Stimulated activated CD4-positive, alpha-beta T cell treated with anti-CD3 and anti-CD28 coated beads, Interleukin-4, amount 100 ng/mL, for 1 hour (primary cell): ENCODE results near the gene SEZ6L2.
"Not testable (repeated sequence)": the region's sequence is repeated elsewhere in the genome, so short reads cannot be mapped to it uniquely, and the experiment has no call there.

Experiments used
- DNase-seq: peaks from one replicate; pipeline ENCODE4 v3.0.0-alpha.2; 2020

The SEZ6L2 gene

DNA sequence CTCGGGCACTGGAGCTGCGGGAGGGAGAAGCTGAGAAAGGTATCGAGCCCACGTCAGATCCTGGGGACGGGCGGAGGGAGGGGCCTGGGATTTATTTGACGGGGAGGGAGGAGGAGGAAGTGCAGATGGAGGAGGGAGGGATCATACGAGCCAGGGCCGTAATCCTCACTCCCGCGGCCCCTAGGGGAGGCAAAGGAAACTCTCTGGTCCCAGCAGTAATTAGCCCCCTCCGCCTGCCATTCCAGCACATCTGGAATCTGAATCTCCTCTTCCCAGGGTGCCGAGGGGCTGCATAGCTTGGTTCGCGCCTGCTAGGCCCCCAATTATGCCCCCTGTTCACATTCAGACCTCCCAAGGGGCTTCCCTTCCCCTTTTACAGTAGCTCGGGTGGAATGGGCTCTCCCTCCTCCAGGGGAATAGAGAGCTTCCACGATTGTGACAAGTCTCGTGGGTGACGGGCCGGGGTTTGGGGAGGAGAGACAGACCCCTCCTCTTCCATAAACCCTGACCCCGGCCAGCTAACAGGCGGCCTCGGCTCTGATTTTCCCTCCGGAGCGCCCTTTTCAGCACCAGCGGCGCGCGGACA is at the start of gene SEZ6L2:
TSS of gene SEZ6L2 (minus strand) at position 35 of the 586 bp plus-strand sequence. CDS start 531 bp downstream, outside the sequence.
- no peak for DNase-seq

DNA sequence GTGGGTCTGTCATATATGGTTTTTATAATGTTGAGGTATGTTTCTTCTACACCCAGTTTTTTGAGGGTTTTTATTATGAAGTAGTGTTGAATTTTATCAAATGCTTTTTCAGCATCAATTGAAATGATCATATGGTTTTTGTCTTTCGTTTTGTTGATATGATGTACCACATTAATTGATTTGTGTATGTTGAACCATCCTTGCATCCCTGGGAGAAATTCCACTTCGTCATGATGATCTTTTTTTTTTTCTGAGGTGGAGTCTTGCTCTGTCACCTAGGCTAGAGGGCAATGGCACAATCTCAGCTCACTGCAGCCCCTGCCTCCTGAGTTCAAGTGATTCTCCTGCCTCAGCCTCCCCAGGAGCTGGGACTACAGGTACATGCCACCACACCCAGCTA is 48.5 kb upstream of the SEZ6L2 start:
- DNase-seq: no peak

DNA sequence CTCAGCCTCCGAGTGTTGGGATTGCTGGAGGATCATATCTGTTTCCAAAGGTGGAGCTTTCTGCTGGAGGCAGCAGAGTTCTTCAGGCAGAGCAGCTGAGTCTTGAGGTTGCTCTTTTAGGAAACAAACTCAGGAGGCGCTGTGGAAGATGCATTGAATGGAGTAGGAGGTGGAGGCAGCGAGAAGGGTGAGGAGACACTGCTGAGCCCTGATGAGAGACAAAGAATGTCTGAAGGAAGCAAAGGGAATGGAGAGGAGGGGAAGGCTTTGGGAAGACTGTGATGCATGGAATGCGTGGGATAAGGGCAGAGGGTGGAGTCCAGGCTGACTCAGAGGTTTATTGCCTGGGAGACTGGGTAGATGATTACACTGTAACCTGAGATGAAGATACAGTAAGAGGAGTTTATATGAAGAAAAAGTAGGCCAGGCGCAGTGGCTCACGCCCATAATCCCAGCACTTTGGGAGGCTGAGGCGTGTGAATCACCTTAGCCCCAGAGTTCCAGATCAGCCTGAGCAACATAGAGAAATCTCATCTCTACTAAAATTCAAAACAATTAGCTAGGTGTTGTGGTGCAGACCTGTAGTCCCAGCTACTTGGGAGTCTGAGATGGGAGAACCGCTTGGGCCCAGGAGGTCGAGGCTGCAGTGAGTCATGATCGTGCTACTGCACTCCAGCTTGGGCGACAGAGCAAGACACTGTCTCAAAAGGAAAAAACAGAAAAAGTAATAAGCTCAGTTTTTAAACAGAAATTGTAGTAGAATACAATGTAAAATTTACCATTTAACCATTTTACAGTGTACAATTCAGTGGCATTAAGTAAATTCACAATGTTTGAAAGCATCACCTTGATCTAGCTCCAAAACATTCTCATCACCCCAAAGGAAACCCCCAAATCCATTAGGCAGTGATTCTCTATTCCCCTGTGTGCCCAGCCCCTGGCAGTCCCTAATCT is 44.8 kb upstream of the SEZ6L2 start:
- DNase-seq: no peak

DNA sequence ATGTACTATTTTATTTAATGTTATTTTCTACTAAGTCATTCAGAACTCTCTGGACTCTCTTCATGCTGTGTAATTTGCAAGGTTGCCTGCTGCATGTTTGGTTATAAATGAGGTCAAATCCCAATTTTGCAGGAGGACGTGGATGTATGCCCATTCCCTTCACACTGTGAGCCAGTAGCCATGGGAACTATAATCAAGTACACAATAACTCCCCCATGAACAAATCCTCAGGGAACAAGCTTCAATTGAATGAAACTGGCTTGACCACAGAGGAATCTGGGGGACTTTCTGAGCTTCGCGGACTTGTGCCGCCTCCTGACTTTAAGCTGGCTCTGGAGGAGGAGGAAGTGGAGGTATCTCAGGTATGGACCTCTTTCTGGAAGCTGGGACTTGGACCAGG is 41.3 kb upstream of the SEZ6L2 start:
- no peak for DNase-seq

DNA sequence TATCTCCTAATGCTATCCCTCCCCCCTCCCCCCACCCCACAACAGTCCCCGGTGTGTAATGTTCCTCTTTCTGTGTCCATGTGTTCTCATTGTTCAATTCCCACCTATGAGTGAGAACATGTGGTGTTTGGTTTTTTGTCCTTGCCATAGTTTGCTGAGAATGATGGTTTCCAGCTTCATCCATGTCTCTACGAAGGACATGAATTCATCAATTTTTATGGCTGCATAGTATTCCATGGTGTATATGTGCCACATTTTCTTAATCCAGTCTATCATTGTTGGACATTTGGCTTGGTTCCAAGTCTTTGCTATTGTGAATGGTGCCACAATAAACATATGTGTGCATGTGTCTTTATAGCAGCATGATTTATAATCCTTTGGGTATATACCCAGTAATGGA is 32.4 kb upstream of the SEZ6L2 start:
- DNase-seq: not testable (repeated sequence)

DNA sequence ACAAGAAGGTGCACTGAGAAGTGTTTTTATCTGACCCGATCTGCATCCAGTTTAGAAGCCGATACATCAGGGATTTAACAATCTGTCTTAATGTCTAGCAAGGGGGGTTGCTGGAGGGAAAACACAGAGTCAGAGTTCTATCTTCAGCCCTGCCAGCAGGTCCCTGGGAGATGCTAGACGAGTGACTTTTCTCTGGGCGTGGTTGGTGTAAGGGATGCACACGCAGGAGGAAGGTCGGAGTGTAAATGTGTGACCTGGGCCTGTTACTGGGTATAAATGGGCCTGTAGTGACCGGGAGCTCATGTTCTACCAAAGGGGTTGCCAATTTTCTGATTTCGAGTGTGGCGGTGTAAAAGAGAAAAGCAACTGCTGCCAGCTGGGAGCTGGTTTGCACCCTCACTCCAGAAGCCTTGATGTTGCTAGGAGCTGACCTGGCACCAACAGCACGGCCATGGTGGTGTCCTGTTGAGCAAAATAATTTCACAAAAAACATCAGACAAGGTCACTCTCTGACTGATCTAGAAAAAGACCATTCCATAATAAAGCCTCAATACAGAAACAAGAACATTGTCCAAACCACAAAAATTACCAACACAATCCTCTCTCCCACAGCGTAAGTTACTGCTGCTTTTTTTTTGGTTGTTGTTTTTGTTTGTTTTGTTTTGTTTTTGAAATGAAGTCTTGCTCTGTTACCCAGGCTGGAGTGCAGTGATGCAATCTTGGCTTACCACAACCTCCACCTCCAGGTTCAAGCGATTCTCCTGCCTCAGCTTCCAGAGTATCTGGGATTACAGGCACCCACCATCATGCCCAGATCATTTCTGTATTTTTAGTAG is 27.9 kb upstream of the SEZ6L2 start:
- no peak for DNase-seq

DNA sequence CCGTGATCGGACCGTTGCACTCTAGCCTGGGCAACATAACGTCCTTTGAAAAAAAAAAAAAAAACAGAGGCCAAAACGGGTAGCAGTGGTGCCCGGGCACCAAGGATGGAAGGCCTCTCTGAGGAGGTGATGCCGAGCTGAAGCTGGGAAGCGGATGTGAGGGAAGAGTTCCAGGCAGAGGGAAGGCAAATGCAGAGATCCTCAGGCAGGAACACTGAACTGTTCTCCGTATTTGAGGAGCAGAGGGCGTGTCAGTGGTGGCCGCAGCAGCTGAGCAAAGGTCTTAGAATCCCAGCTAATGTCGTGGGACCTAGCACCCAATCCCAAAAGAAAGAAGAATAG is 27.3 kb upstream of the SEZ6L2 start:
- DNase-seq: no peak

DNA sequence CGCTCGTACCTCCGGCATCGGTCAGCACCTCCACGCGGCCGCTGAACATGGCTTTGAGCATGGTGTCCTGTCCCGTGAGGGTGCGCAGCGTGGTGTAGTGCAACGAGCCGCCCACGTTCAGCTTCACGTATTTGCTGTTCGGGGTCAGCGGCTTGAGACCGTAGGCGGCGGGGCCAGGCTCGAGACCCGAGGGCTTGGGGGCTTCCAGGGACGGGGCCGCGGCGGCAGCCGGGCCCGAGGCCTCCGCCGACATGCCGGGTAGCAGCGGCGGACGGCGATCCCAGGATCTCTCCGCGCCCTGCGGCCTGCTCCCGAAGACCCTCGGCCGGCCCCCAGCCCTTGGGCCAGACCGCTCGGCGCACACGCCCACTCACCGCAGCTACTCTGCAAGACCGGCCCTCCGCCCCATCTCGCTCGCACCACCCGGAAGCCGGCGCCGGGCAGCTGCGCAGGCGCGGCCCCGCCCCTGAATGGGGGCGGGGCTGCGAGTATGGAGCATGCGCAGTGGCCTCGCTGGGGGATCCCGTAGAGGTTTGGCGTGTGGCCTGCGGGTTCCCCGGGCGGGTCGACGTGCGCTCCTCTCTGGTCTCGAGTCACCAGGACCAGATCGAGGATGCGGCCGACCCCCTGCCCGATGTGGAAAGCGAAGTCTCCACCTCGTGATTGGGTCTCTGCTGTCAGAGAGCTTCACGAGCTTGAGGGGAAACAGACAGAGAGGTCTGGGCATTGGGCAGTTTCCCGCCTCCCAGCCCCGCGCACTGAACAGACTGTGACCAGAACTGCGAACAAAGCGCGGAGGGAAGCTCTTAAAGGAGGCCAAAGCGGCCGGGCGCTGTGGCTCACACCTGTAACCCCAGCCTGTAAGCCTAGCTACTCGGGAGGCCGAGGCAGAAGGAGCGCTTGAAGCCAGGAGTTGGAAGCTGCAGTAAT is 26.7 kb upstream of the SEZ6L2 start, which contains the start of gene KCTD13:
TSS of gene KCTD13 (minus strand) at position 446 of the 930 bp plus-strand sequence. CDS start at position 253, 193 bp downstream.
- peak; percentile 84 for DNase-seq

DNA sequence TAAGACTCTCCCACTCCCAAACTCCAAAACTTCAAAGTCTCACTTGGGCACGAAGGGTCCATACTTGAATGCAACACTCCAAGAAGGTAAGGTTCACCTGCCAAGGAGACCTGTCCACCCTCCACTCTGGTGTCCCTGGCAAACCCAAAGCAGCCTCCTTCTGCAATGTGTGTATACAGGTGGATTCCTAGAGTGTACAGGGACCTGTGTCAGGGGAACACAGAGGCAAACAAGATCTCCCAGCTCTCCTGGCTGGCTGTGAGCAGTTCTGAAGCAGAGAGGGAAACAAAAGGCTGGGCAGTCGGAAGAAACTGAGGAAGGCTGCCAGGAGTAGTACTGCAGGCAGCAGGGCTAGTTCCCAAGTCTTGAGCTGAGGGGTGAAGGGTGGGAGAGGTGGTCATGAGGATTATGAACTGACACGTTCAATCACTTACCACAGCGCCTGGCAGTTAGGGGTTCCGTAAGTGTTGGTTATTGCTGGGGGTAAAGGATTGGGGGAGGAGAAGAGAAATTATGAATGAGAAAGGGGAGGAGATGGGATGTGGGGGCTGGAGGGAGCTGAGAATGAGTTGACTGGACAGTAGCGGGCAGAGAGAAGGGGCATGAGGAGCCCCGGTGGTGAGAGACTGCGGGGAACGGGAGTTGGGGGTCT is 25.9 kb upstream of the SEZ6L2 start:
- DNase-seq: no peak

DNA sequence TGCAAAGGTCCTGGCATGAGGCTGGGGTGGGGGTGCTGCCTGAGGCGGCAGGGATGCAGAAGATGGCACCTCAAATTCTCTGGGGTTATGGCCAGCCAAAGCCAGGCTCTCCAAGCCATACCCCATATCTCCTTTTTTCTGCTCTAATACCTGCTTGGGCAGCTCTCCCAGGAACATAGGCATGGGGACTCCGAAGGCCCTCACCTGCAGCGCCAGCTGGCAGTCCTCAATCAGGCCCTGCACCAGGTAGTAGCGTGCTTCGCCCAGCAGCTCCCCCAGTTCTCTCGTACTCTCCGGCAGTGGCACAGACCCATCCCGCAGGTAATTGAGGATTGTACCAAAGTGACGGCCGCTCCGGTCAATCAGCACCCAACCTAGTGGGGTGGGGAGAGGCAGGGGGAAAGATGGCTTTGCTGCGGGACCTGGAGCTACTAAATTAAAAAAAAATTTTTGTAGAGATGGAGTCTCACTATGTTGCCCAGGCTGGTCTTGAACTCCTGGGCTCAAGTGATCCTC is 23.7 kb upstream of the SEZ6L2 start:
- DNase-seq: no peak

DNA sequence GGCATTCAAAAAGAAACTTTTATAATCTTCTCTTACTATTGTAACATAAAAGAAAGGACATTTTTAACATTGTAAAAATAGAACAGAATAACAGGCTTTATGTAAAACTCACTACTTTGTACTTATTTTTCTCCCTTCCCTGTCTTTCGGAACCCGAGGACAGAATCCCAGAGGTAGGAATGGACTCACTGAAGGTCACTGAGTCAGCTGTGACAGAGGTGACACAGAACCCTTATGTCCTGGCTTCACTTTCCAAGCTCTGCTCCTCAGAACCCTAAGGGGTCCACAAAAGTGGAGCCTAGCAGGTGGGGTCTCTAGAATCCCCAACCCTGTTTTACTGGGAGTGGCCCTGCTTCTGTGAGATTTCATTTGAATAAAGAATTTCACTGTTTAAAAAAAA is 23.0 kb upstream of the SEZ6L2 start:
- DNase-seq: no peak

DNA sequence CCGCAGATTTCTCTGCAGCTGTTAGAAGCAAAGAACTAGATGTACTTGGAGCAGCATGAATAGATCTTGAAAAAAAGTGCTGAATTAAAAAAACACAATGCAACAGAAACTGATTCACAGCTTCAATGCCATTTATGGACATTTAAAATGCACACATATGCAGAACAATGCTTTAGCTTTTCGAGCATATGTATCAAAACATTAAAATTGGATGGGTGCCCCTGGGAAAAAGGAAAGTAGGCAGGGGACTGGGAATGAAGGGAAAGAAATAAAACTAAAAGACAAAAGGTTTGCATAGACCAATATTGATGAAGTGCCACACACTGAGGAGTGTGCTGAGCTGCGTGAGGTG is 21.7 kb upstream of the SEZ6L2 start:
- DNase-seq: no peak

DNA sequence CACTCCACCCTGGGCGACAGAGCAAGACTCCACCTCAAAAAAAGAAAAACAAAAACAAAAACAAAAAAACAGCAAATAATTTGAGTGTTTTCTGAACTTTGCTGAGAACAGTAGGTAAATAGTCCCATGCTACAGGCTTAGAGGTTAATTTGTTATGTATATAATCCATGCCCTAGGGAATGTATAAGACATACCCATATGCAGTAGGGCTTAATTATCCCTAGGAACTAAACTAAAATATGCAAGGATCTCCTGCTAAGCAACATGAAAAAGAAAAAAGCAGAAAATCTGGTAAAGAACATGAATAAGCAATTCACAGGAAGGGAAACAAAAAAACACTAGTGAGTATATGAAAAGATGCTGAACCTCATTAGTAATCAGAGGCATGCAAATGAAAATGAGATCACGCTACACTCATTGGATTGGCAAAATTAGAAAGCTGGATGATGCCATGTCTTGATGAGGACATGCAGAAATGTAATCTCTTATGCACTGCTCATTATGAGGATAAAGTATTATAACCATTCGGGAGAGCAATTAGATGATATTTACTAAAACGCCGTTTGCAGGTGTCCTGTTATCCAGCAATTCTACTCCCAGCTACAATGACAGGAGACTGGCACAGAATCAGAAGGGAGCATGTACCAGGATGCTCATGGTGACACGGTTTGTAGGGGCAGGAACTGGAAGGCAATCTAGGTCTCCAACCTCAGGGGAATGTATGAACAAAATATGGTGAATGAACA is 21.1 kb upstream of the SEZ6L2 start:
- DNase-seq: no peak

DNA sequence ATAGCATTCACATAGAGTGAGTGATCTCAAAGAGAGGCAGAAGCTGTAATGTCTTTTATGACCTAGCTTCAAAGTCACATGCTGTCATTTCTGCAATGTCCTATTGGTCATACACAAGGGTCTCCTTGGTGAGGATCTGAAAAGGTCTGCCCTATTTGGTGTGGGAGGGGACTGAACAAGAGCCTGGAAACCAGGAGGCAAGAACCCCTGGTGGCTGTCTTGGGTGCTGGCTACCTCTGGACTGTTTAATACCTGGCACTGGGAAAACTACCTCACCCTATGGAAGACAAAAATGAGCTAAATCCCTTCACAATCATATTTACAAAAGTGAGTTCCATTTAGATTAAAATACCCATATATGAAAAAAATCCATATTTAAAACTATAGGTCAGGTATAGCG is 17.6 kb upstream of the SEZ6L2 start:
- no peak for DNase-seq

DNA sequence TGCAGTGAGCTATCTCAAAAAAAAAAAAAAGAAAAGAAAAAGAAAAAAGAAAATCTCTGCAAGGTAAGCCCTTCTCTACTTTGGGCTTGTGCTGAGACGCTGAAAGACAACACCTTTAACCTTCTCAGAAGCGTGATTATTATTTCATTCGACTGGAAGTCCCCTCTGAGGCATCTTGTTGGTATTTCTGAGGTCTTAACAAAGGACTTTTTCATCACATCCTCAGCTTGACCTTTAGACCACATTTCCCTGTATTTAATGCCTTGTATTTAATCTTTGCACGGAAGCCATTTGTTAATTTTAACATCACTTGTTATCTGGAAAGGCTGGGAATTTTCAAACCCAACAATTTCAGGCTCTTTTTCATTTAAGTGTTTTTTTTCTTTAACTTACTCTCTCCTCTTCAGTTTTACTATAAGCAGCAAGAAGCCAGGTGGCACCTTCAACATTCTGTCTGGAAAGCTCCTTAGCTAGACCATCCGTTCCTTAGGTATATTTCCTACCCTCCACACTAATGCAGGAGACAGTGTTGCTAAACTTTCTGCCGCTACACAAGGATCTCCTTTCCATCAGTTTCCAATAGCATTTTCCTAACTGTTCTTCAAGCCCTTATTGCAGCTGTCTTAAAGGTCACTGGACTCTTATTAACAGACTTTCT is 16.4 kb upstream of the SEZ6L2 start:
- no peak for DNase-seq

DNA sequence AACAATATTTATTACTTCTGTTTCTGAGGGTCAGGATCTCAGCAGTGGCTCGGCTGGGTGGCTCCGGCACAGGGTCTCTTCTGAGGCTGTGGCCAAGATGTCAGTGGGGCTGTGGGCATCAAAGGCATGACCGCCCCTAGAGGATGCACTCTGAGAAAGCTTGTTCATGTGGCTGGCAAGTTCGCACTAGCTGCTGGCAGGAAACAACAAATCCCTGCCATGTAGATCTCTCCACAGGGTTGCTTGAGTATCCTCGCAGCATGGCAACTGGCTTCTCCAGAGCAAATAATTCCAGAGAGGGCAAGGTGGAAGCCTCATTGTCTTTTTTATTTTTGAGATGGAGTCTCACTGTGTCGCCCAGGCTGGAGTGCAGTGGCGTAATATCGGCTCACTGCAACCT is 14.2 kb upstream of the SEZ6L2 start:
- DNase-seq: no peak

DNA sequence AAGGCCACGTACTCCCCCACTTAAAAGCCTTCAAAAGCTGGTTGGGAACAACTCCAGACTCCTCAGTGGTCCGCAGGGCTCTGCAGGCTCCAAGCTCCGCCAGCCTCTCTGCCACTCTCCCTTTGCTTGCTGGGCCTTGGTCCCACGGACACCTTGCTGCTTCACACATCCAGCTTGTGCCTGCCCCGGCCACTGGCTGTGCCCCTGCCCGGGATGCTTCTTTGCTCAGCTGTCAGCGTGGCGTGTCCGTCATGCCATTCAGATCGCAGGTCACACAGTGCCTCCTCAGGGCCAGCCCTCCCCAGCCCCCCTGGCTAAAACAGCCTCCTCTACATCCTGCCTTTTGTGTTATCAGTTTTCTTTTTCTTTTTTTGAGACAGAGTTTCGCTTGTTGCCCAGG is 12.7 kb upstream of the SEZ6L2 start:
- DNase-seq: no peak

DNA sequence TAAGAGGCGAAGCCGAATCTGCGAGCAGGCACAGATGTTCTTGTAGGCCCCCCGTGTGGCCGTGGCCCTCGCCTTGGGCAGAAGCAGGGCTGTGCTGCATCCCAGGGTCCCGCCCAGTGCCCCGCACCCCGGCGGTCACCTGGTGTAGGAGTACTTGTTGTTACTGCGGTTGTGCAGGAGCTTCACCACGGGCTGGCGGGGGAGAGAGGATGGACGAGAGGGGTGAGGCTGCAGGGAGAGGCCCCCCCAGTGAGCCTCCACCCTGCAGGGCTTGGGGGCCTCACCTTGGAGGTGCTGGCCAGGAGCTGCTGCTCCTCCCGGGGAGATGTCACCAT is 12.3 kb upstream of the SEZ6L2 start:
- DNase-seq: no peak

DNA sequence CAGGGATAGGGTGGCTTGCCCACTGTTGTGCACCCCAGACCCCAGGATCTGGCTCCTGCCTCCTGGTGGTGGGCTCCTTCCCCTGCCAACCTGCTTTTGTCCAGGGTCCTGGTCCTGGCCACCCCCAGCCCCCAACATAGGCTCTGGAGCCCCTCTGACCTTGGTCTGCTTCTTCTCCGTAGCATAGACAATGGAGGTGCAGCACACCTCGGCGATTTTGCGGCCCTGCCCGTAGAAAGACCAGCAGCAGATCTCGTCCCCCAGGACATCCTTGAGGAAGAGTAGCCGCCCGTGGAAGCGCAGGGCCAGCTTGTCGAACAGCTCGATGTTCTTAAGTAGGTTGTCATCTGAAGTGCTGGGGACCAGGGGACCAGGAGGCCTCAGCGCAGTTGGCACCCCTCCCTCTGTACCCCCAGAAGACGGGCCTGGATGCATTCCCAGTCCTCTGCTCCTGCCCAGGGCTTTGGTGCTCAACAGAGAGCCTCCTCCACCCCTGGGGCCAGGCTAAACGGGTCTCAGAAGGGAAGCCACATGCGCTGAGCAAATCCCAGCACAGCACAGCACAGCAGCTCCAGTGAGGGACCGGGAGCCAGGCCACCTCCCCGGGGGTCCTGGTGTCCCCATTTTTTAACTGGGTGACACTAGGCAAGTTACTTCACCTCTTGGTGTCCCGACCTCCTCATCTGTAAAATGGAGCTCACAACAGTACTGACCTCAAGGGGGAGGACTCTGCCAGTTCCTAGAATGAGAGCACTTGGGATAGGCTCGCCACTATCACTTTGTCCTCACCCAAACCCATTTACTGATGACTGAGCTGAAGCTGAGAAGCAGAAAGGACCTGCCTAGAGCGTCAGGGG is 11.7 kb upstream of the SEZ6L2 start:
- DNase-seq: no peak
